ENCODE data around the gene PLA2G3.
"Not testable (repeated sequence)": the region's sequence is repeated elsewhere in the genome, so short reads cannot be mapped to it uniquely, and the experiment has no call there.

Gene PLA2G3

DNA sequence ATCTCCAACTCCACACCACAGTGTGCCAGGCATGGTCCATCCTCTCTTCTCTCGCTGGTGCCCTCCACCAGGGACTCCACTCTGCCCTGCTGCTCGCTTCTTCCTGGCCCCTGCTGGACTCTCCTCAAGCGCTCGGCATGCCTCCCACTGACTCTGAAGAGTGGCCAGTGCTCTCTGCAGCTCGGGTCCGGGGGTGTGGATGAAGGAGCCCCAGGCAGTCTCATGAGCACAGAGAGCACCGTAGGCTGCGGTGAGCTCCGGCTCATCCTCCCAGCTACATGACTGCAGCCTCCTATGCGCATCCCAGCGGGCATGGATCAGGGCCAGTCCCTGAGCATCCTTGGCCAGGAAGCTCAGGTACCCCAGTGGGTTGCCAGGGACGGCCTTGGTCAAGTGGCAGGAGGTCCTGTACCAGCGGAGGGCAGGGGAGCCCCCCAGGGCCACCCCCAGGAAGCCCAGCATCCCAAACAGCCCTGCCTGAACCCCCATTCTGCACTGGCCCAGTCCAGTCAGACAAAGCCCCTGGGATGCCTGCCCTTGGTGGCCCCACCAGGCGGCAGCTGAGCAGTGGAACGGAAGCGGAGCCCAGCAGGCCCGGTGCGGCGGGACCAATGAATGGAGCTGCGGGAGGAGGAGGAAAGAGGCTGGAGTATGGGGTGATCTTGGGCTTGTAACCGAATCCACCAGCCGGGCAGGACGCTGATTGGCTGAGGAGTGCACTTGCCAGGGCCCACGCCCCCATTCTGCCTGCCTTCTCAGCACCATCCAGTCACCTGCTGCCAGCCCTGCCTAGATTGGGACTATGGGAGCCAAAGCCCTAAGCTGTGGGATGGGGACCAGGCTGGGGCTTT is at the start of gene PLA2G3:
TSS of gene PLA2G3 (minus strand) at position 643 of the 851 bp plus-strand sequence. CDS start at position 489, 154 bp downstream.
- no peak for DNase-seq

GRCh38 chr22:31187627-31188026 is 47.3 kb upstream of the PLA2G3 start:
- DNase-seq, result no peak

GRCh38 chr22:31185056-31185455 is 44.7 kb upstream of the PLA2G3 start:
- no peak for DNase-seq

DNA sequence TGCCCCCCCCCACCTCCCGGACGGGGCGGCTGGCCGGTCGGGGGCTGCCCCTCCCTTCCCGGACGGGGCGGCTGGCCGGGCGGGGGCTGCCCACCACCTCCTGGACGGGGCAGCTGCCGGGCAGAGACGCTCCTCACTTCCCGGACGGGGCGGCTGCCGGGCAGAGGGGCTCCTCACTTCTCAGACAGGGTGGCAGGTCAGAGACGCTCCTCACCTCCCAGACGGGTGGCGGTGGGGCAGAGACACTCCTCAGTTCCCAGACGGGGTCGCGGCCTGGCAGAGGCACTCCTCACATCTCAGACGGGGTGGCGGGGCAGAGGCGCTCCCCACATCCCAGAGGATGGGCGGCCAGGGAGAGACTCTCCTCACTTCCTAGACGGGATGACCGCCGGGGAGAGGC is 43.7 kb upstream of the PLA2G3 start:
- no peak for DNase-seq

DNA sequence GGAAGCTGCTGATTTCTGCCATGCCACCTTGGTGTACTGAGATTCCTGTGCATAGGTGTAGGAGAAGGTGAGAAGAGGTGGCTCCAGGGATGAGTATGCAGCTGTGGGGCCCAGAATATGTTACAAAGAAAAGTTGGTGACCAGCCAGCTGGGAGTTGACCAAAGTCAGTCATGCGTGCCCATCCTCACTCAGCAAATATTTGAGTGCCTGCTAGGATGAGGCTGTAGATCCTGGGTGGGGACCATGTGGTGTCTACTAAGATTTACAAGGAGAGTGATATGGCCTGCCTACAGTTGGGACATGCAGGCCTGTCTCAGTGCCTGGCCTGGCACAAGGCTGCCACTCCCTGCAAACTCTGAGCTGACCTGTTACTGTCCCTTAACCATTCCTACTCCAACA is 39.0 kb upstream of the PLA2G3 start:
- DNase-seq, result no peak

DNA sequence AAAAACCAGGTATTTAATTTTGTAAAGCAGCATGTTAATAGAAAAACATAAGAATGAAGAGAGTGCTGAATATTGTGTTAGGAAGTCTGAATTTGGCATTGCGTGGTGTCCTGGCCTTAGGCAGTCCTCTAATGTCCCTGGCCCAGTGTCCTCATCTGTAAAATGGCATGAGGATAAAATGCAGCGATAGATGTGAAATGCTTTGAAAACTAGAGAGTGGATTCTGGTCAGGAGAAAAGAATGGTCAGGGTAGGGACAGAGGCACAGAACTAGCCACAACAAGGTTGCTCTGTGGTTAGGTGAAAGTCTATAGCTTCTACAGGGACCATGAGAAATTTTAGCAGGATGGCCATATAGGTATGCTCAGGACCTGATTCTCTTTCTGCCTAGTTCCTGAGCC is 38.6 kb upstream of the PLA2G3 start:
- no peak for DNase-seq

- no peak for DNase-seq
Observed at GRCh38 chr22:31177420-31178162, 37.3 kb upstream of the PLA2G3 start.

GRCh38 chr22:31176923-31177322 is 36.6 kb upstream of the PLA2G3 start:
- DNase-seq, result no peak

DNA sequence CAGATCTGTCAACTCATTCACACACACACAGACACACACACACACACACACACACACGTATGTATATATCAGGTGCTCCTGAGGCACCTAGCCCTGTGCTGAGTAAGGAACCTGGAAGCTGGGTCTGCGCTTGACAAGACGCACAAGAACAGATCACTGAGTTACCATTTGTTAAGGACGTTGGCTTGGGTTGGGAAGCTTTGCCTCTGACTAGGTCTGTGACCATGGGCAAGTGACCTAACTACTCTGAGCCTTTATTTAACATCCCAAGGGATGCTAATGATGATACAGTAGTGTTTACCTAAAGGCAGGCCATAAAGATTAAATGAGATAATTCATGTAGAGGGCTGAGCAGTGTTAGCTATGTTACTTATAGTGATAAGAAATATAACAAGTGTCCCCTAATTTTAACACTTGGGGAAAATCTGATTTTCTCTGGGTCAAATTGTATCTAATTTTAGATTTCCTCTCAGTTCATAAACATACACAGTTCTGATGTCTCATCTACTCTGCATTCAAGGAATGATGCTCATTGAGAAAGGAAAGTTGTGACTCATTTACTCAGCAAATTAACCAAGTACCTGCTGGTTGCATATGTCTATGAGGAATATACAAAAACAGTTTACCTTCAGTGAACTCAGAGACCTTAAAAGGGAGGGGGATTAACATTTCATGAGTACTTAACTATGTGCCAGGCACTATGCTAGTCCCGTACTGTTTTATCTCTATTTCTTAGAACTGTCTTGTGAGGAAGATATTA is 33.3 kb upstream of the PLA2G3 start:
- no peak for DNase-seq

DNA sequence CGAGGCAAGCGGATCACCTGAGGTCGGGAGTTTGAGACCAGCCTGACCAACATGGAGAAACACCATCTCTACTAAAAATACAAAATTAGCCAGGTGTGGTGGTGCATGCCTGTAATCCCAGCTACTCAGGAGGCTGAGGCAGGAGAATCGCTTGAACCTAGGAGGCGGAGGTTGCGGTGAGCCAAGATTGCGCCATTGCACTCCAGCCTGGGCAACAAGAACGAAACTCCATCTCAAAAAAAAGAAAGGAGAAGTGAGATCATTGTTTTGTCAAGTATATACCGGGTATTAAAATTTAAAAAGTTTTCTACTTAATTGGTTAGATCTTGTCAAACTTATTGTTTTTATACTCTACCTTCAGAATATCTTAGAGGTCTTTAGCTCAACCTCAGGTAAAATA is 31.4 kb upstream of the PLA2G3 start:
- DNase-seq, result not testable (repeated sequence)

DNA sequence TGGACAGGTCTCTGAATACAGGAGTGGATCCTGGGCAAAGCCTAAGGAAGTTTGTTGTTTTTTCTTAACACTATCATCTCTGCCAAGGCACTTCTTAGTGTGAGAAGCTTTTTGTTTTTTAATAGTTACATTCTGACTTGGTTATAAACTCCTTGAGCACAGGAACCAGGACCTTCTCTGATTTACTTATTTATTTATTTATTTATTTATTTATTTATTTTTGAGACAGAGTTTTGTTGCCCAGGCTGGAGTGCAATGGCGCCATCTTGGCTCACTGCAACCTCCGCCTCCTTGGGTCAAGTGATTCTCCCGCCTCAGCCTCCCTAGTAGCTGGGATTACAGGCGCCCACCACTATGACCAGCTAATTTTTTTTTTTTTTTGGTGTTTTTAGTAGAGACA is 30.7 kb upstream of the PLA2G3 start:
- DNase-seq, result no peak

GRCh38 chr22:31162015-31162765 is 21.9 kb upstream of the PLA2G3 start:
- no peak for DNase-seq

DNA sequence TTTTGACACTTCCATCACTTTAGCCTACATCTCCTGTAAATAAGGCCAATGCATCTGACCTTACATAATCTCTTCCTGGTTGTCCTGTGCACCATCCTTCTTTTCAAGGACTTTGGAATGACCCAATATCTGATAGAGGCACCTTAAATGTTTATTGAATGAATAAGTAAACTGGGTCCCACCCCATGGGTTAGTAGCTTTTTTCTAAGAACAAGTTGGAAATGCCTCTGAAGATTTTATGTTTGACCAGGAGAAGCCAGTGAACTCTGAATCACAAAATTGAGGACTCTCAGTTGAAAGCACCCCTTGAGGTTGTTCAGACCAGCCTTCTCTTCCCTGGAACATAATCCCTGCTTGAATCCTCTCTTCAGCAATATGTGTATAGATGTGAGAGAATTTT is 21.1 kb upstream of the PLA2G3 start:
- no peak for DNase-seq

GRCh38 chr22:31160328-31160978 is 20.1 kb upstream of the PLA2G3 start:
- DNase-seq, result no peak

DNA sequence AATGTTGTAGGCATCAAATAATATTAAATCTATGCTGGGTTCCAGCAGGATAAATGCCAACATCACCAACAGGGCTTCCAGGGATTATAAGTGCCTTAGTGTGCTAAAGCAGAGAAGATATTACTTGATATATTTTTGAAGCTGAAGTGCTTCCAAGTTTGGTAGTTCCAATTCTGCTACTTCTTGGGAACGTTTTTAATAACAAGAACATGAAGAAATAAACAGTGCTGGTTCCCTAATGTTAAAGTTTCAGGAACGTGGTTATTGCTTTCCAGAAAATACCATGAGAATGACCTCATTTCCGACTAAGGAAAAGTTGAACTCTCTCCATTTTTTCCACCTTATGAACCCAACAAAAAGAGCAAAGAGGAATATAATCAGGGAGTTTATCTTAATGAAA is 15.1 kb upstream of the PLA2G3 start:
- DNase-seq, result no peak

GRCh38 chr22:31154975-31155374 is 14.7 kb upstream of the PLA2G3 start:
- no peak for DNase-seq

- no peak for DNase-seq
Observed at GRCh38 chr22:31153357-31153756, 13.0 kb upstream of the PLA2G3 start.

DNA sequence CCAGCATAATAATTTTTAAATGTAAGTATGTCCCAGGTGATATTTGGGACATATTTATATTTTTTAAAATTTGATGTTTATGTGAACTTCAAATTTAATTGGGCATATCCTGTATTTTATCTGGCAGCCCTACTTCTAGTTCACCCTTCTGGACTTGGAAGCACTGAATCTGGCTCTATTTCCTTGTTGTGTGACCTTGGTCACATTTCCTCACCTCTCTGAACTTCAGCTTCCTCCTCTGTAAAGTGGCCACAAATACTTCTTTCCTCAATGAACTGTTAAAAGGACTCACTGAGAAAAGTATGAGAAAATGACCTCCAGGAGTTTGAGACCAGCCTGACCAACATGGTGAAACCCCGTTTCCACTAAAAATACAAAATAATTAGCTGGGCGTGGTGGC is 11.6 kb upstream of the PLA2G3 start:
- no peak for DNase-seq

- no peak for DNase-seq
Observed at GRCh38 chr22:31150615-31151014, 10.3 kb upstream of the PLA2G3 start.

DNA sequence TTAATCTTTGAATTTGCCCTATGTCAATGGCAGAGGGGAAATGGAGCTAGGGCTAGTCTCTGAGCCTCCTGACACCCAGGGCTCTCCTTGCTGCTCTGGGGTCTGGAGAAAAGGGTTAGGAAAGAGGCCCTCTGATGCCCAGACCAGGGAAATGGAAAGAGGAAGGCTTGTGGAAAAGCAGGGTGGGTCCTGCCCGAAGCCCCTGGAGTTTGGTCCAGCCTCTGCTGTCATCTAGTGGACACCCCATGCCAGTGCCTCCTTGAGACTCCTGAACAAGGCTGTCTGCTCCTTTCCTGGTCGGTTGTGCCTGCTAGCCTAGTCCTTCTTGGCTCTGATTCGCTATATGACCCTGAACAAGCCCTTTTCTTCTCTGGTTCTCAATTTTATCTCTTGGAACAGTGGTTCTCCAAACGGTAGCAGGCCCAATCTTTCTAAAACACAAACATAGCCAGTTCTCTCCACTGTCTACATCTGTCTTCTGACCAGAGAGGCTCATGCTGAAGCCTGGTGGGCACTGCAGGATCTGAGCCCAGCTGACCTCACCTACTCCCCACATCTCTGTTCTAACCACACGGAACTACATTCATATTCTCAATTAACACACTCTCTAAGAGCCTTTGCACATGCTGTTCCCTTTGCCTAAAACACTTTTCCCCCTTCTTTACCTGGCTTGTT is 8.8 kb upstream of the PLA2G3 start:
- DNase-seq, result peak; percentile 80

- DNase-seq, result no peak
Observed at GRCh38 chr22:31148488-31148887, 8.2 kb upstream of the PLA2G3 start.

DNA sequence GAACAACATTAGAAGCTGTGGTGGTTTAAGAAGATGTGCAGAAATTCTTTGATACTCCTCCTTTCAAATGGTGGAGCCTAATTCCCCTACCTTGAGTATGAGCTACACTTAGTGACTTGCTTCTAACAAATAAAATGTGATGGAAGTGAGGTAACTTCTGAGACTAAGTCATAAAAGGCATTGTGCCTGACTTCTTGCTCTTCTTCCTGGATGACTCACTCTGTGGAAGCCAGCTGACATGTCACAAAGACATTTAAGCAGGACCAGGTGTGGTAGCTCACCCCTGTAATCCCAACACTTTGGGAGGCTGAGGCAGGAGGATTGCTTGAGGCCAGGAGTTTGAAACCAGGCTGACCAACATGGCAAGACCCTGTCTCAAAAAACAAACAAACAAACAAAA is 3.9 kb upstream of the PLA2G3 start:
- no peak for DNase-seq

All from midbrain (tissue), 1 donor.